HepG2 (cell line): Measurements from ENCODE around the gene OR4X1. TPM values are rescaled to one million over a fixed set of nuclear protein-coding genes. Genes with fewer than 3 reads are reported as not detected.

Source experiments
- polyA plus RNA-seq, 8 experiments: library from polyadenylated mRNA; depleted of rRNA in 3 of 8; stranded (reverse) in 7 of 8; unstranded in 1 of 8; fragments of >200 nt; fragmentation: Illumina TruSeq in 4 of 8; extraction: Trizol in 4 of 8; gene quantifications; 2 replicates each; pipeline versions ENCODE4 v1.2.1 to v1.2.3, GENCODE V29; 2011 to 2016; ENCODE audit warnings: low read depth in 4 of 8, missing spikeins in 1 of 8, mixed read lengths in 1 of 8; ENCODE audit not compliant: insufficient read depth in 1 of 8
- total RNA-seq, 5 experiments: library from RNA; depleted of rRNA; stranded (reverse); fragments of >200 nt; fragmentation: Illumina TruSeq; extraction: Trizol; gene quantifications; 2 replicates each; pipeline ENCODE4 v1.2.3, GENCODE V29; 2016; ENCODE audit warnings: low read depth in 1 of 5
- TF ChIP-seq, protein P1 (sequence below): sonication (generic); formaldehyde crosslinking; IDR thresholded peaks from one replicate; pipeline ENCODE4 v1.5.1; 2020; ENCODE audit warnings: mild to moderate bottlenecking, missing genetic modification reagents; ENCODE audit errors: not compliant biosample characterization
- TF ChIP-seq, protein P2 (sequence below): sonication (generic); formaldehyde crosslinking; conservative IDR thresholded peaks from 2 replicates; pipeline ENCODE4 v1.8.0; 2022; ENCODE audit warnings: mild to moderate bottlenecking, moderate library complexity, missing genetic modification reagents

OR4X1 gene
- total and polyA plus RNA-seq, 2 of the 13 experiments (the other 11 are each of a cell fraction or from before 2014, with no cell fraction given), result not detected

DNA sequence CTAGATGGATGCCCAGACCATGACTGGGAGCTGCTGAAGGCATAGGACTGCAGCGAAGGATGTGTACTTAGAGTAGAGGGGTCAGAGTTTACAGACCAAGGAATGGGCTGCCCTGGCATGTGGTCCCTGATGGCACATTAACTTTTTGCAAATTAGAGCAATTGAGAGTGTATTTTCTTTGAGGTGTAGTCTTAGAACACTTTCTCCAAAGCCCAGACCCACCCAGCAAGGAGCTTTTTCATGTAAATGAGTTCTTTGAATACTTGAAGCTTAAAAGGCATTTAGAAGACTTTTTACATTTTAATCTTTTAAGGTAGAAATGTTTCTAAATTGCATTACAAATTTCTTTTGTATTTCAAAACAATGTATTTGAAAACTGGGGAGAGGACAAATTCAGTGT is 8.9 kb downstream of the OR4X1 start (continued):
- TF ChIP-seq, protein P1, sequence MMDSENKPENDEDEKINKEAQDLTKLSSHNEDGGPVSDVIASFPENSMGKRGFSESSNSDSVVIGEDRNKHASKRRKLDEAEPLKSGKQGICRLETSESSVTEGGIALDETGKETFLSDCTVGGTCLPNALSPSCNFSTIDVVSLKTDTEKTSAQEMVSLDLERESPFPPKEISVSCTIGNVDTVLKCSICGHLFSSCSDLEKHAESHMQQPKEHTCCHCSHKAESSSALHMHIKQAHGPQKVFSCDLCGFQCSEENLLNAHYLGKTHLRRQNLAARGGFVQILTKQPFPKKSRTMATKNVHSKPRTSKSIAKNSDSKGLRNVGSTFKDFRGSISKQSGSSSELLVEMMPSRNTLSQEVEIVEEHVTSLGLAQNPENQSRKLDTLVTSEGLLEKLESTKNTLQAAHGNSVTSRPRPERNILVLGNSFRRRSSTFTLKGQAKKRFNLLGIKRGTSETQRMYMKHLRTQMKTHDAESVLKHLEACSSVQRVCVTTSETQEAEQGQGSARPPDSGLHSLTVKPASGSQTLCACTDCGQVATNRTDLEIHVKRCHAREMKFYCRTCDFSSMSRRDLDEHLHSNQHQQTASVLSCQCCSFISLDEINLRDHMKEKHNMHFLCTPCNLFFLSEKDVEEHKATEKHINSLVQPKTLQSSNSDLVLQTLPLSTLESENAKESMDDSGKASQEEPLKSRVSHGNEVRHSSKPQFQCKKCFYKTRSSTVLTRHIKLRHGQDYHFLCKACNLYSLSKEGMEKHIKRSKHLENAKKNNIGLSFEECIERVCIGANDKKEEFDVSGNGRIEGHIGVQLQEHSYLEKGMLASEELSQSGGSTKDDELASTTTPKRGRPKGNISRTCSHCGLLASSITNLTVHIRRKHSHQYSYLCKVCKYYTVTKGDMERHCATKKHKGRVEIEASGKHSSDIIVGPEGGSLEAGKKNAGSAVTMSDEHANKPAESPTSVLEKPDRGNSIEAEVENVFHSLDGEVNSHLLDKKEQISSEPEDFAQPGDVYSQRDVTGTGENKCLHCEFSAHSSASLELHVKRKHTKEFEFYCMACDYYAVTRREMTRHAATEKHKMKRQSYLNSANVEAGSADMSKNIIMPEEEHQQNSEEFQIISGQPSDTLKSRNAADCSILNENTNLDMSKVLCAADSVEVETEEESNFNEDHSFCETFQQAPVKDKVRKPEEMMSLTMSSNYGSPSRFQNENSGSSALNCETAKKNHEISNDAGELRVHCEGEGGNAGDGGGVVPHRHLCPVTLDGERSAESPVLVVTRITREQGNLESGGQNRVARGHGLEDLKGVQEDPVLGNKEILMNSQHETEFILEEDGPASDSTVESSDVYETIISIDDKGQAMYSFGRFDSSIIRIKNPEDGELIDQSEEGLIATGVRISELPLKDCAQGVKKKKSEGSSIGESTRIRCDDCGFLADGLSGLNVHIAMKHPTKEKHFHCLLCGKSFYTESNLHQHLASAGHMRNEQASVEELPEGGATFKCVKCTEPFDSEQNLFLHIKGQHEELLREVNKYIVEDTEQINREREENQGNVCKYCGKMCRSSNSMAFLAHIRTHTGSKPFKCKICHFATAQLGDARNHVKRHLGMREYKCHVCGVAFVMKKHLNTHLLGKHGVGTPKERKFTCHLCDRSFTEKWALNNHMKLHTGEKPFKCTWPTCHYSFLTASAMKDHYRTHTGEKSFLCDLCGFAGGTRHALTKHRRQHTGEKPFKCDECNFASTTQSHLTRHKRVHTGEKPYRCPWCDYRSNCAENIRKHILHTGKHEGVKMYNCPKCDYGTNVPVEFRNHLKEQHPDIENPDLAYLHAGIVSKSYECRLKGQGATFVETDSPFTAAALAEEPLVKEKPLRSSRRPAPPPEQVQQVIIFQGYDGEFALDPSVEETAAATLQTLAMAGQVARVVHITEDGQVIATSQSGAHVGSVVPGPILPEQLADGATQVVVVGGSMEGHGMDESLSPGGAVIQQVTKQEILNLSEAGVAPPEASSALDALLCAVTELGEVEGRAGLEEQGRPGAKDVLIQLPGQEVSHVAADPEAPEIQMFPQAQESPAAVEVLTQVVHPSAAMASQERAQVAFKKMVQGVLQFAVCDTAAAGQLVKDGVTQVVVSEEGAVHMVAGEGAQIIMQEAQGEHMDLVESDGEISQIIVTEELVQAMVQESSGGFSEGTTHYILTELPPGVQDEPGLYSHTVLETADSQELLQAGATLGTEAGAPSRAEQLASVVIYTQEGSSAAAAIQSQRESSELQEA (CRISPR knock-in tag), result no peak
- TF ChIP-seq, protein P2, sequence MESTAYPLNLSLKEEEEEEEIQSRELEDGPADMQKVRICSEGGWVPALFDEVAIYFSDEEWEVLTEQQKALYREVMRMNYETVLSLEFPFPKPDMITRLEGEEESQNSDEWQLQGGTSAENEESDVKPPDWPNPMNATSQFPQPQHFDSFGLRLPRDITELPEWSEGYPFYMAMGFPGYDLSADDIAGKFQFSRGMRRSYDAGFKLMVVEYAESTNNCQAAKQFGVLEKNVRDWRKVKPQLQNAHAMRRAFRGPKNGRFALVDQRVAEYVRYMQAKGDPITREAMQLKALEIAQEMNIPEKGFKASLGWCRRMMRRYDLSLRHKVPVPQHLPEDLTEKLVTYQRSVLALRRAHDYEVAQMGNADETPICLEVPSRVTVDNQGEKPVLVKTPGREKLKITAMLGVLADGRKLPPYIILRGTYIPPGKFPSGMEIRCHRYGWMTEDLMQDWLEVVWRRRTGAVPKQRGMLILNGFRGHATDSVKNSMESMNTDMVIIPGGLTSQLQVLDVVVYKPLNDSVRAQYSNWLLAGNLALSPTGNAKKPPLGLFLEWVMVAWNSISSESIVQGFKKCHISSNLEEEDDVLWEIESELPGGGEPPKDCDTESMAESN (CRISPR knock-in tag), result no peak
